Stimulated activated CD4-positive, alpha-beta T cell treated with anti-CD3 and anti-CD28 coated beads, Interleukin-12 subunit alpha, Interleukin-12 subunit beta, amount 100 ng/mL, for 4 hours (primary cell): Measurements from ENCODE around the gene CAPN5.
A peak's percentile ranks its signal among the peaks of the same experiment; 100 is the strongest.

Source experiments
- DNase-seq: peaks from one replicate; pipeline ENCODE4 v3.0.0-alpha.2; 2020

CAPN5 gene

DNA sequence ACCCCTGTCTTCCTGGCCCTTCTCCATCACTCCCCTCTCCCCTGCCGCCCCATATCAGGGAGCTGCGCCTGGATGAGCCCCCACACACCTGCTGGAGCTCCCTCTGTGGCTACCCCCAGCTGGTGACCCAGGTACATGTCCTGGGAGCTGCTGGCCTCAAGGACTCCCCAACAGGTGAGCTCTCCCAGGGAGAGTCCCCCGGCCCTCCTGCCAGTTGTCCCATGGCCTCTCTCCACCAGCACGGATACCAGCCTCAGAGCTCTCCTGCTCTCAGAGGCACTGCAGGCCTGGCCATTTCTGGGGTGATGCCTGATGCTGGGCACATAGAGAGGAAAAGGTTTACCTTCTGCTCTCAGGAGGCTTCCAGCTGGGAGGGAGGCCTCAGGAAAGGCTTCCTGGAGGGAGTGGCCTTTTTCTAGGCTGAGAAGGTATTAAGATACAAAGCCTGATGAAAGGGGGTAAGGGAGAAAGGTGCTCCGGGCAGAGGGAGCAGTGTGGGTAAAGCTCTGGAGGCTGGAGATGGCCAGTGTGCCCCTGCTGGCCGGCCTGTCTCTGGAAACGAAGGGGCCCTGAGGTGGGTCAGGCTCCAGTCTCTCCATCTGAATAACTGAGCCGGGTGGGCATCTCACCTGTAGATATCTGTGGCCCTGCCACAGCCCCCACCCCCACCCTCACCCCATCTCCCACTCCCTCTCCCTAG, 55.3 kb downstream of the CAPN5 start:
- no peak for DNase-seq

GRCh38 chr11:77122576-77123212, 55.9 kb downstream of the CAPN5 start:
- DNase-seq: no peak

- no peak for DNase-seq
Observed at GRCh38 chr11:77123591-77123990, 56.8 kb downstream of the CAPN5 start.

- DNase-seq: no peak
Observed at GRCh38 chr11:77124041-77124440, 57.3 kb downstream of the CAPN5 start.

- DNase-seq: no peak
Observed at GRCh38 chr11:77124488-77124887, 57.7 kb downstream of the CAPN5 start.

DNA sequence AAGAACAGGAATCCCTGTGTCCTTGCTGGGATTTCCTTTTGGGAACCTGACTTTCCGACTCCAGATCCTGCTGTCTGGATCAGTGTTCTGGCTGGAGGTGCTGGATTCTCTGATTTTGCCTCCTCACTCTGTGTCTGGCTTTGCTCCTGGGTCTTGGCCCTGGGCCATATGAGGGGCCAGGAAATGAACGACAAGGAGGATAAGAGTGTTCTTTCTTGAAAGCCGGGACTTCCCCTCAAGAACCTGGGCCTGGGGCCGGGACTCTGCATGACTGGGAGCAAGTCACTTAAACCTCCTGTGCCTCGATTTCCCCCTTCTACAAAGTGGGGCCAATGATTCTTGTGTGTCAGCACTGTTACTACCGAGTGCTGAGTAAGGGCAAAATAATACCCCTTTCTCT, 58.4 kb downstream of the CAPN5 start:
- no peak for DNase-seq

DNA sequence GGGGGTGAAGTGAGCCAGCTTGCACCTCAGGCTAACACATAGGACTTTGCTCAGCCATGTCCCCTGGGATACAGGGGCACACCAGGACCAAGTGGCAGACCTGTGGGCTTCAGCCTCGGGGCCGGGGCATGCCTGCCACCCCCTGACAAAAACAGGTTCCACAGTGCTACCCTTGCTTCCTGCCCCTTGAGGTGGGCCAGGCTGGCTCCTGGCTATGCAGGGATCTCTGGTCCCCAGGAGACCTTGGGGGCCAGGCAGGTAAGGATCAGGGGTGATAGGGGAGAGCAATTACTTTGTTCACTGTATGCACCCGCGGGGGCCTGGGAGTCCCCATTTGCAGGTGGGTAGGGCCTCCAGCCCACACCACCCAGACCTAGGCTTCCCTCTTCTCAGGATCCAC, 58.9 kb downstream of the CAPN5 start:
- DNase-seq: no peak

GRCh38 chr11:77126156-77126775, 59.5 kb downstream of the CAPN5 start:
- no peak for DNase-seq

GRCh38 chr11:77126861-77127234, 60.1 kb downstream of the CAPN5 start:
- no peak for DNase-seq

DNA sequence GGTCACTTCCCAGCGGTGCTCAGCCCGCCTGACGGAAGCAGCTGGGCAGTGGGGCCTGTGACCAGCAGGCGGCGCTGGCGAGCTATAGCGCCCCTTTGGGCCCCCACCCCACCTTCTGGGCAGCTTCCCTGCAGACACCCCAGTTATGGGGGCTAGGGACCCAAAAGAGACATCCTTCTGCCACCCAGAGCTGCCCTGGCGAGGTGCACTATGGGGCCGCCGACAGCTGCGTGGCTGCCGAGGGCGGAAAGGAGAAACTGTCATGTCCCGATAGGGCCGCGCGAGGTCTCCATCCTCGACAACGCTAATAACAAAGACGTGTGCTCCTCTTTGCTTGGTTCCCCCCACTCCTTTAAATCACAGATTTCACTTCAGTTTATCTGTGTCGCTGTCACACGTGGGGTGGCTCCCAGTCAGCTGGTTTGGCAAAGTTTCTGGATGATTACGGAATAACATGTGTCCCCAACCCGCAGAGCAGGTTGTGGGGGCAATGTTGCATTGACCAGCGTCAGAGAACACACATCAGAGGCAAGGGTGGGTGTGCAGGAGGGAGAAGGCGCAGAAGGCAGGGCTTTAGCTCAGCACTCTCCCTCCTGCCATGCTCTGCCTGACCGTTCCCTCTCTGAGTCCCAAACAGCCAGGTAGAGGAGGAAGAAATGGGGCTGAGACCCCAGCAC, 60.6 kb downstream of the CAPN5 start:
- peak; percentile 66 for DNase-seq

DNA sequence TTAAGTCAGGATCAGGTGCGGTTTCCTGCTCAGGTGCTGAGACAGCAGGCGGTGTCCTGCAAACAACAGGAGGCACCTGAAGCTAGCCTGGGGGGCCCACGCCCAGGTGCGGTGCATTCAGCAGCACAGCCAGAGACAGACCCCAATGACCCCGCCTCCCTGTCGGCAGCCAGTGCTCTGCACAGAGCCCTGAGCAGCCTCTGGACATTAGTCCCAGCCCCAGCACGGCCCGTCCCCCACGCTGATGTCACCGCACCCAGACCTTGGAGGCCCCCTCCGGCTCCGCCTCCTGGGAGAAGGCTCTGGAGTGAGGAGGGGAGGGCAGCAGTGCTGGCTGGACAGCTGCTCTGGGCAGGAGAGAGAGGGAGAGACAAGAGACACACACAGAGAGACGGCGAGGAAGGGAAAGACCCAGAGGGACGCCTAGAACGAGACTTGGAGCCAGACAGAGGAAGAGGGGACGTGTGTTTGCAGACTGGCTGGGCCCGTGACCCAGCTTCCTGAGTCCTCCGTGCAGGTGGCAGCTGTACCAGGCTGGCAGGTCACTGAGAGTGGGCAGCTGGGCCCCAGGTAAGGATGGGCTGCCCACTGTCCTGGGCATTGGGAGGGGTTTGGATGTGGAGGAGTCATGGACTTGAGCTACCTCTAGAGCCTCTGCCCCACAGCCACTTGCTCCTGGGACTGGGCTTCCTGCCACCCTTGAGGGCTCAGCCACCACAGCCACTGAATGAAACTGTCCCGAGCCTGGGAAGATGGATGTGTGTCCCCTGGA, 61.3 kb downstream of the CAPN5 start, which contains the start of gene MYO7A:
MYO7A (plus strand) TSS at position 327 of the 772 bp plus-strand sequence. CDS start 2,389 bp downstream, outside the sequence.
- no peak for DNase-seq

- no peak for DNase-seq
Observed at GRCh38 chr11:77129069-77129841, 62.5 kb downstream of the CAPN5 start.

DNA sequence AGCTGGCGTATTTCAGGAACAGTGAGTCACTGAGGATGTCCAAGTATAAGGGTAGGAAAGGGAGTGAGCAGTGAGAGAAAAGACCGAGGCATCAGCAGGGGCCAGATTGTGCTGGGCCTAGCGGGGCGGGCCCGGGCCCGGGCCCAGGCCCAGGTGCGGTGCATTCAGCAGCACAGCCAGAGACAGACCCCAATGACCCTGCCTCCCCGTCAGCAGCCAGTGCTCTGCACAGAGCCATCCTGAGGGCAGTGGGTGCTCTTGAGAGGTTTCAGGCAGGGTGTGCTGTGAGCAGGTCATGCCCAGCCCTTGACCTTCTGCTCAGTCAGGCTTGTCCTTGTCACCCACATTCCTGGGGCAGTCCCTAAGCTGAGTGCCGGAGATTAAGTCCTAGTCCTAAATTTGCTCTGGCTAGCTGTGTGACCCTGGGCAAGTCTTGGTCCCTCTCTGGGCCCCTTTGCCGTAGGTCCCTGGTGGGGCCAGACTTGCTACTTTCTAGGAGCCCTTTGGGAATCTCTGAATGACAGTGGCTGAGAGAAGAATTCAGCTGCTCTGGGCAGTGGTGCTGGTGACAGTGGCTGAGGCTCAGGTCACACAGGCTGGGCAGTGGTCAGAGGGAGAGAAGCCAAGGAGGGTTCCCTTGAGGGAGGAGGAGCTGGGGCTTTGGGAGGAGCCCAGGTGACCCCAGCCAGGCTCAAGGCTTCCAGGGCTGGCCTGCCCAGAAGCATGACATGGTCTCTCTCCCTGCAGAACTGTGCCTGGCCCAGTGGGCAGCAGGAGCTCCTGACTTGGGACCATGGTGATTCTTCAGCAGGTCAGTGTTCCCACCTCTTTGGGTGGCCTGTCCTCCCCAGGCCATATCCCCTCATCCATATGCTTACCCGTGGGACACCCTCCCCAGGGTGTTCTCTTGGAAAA, 63.3 kb downstream of the CAPN5 start:
- no peak for DNase-seq

DNA sequence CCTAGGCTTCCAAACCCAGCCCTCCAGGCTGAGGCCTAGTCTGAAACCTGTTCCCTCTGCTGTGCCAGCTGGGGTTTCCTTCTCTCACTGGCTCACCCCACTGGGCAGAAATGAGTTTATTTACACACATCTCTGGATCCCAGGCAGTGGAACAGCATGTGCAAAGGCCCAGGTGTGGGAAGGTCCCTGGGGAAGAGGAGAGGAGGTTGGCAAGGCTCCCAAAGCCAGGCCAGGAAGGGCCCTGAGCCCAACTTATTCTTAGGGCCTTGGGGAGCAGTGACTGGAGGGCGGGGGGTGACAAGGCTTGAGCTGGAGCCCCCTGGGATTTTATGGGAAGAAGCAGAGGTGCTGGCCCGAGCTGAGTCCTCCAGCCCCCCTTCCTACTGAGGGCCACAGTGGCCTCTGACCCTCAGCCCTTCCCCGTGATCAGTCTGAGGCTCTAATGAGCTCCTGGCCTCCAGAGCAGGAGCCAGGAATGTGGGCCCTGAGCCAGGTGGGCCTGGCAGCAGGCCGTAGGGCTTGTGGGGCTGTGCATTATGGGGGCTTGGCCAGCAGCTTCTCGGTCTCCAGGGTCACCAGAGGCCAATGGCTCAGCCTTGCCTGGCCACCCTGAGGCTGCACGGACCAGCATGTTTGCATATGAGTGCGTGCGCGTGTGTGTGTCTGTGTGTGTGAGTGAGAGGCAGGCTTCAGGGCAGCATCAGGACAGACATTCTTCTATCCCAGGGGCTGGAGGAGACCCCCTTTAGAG, 64.2 kb downstream of the CAPN5 start:
- DNase-seq: no peak

GRCh38 chr11:77131560-77131959, 64.8 kb downstream of the CAPN5 start:
- no peak for DNase-seq

GRCh38 chr11:77135069-77135468, 68.3 kb downstream of the CAPN5 start:
- no peak for DNase-seq

GRCh38 chr11:77136074-77136473, 69.3 kb downstream of the CAPN5 start:
- DNase-seq: no peak

GRCh38 chr11:77136784-77137420, 70.1 kb downstream of the CAPN5 start:
- DNase-seq: no peak

DNA sequence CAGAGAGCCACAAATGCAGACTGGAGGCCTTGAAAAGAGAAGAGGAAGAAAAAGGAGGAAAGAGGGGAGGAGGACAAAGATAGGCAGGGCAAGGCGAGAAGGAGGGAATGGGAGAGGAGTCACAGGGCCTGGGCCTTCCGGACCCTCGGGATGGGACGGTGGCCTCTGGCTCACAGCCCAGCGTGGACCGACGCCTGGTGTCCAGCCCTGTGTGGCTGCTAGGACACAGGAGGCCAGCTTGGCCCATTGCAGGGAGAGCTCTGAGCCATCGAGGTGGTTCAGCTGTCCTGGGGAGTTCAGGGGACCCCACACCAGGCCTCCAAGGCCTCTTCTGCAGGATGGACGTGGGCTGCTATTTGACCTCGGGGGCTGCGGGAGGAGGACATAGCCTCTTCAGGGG, 70.7 kb downstream of the CAPN5 start:
- DNase-seq: no peak
